ENCODE data around the gene AK2. TPM values are rescaled to one million over a fixed set of nuclear protein-coding genes. Genes with fewer than 3 reads are reported as not detected.

AK2 gene
- total and polyA plus RNA-seq, 2 donors (not counting 3 experiments of a cell fraction or from before 2014, with no cell fraction given) = 107 to 134 TPM

DNA sequence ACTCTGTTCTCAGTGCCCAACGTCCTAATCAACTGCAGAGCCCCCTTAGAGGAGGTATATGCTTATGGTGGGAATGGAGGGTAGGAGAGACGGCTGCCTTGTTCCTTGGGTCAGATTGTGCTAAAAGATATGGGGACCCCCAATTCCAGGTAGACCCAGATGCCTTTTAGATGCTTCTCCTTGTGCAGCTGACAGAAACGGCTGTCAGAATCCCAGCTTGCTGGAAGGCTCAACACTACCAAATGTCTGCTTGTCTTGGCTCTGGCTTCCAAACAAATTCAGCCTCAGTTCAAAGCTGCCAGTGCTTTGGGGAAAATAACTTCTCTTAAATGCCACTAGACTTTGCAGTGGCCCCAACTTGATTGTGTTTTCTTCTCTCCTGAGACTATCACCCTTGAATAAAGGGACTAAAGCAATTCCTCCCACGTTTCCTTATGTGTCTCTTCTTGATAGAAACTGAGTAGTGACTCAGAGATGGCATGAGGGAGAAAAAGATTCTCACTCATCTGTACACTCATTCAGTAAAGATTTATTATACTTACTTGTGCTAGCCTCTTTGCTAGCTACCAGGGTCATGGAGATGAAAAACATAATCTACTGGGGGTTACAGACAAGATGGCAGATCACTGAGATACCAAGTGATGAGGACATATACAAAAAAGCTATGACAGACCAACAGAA is 68.7 kb downstream of the AK2 start:
- H2AFZ ChIP-seq (ENCODE audit: low read depth, low read length) = peak overlapping the region; percentile 13
- peaks cover 10% of the 10 kb centered on the region for H3K79me2 ChIP-seq (ENCODE audit: control insufficient read depth, insufficient read depth, low read length)
- no peaks in the 10 kb centered on the region for H3K9me3 ChIP-seq (replicated peaks; ENCODE audit: control insufficient read depth, insufficient read depth, low read length)
- H3K9me1 ChIP-seq (replicated peaks; ENCODE audit: control insufficient read depth, extremely low read depth, insufficient read depth, low read length) = no peaks in the 10 kb centered on the region
- no peak for DNase-seq (ENCODE audit: low read depth, low spot score)
- no peak overlapping the region for H3K4me3 ChIP-seq (replicated peaks in 1 of 3; ENCODE audit: insufficient read depth in 1 of 3, low read depth in 1 of 3, low read length in 3 of 3)
- no peak overlapping the region for H3K27ac ChIP-seq (ENCODE audit: insufficient read depth, low read depth, low read length)
- ChIA-PET CTCF (interaction anchor here (0.9 to 3.4 kb wide), 3 partner anchors 35 to 39 kb away, joined by 3 to 12 read pairs (median 6); no protein-coding TSS in a partner anchor), POLR2A (no interaction called here)
- no peak overlapping the region for H3K9ac ChIP-seq (replicated peaks; ENCODE audit: extremely low read depth, insufficient read depth, low read length)
- TF ChIP-seq JUN (IDR thresholded peaks at IDR 0.05; ENCODE audit: borderline replicate concordance, insufficient read depth, insufficient read length, low read depth) = no peak
- H3K4me1 ChIP-seq (ENCODE audit: control insufficient read depth, extremely low read depth, insufficient read depth, low read length) = peaks cover under 1% of the 10 kb centered on the region
- no peak overlapping the region for H3K4me2 ChIP-seq (ENCODE audit: insufficient read depth, low read length)
- no peaks in the 10 kb centered on the region for H3K36me3 ChIP-seq (ENCODE audit: control insufficient read depth in 2 of 2, extremely low read depth in 1 of 2, insufficient read depth in 2 of 2, low read length in 2 of 2)
- intact Hi-C loops (cut with micrococcal nuclease) (no loop called here), dilution Hi-C loops (cut with MboI; ENCODE audit: extremely low pct_ligation_motif_present, low sequenced_read_pairs) (no loop called here)
- no peak for FAIRE-seq
- no peaks in the 10 kb centered on the region for H3K27me3 ChIP-seq (ENCODE audit: control insufficient read depth in 2 of 2, insufficient read depth in 2 of 2, low read length in 2 of 2)
- BruUV-seq (replicated peaks) = no TSS peak
- H4K20me1 ChIP-seq (replicated peaks; ENCODE audit: control insufficient read depth, extremely low read depth, insufficient read depth, low read length) = no peaks in the 10 kb centered on the region

- H3K9ac ChIP-seq (replicated peaks; ENCODE audit: extremely low read depth, insufficient read depth, low read length) = no peak overlapping the region
- no peaks in the 10 kb centered on the region for H3K9me1 ChIP-seq (replicated peaks; ENCODE audit: control insufficient read depth, extremely low read depth, insufficient read depth, low read length)
- peaks cover 21% of the 10 kb centered on the region for H3K79me2 ChIP-seq (ENCODE audit: control insufficient read depth, insufficient read depth, low read length)
- ChIA-PET CTCF (interaction anchor here (1.2 to 1.3 kb wide), 2 partner anchors 33 to 40 kb away, joined by 4 to 6 read pairs; no protein-coding TSS in a partner anchor), POLR2A (no interaction called here)
- H3K36me3 ChIP-seq (ENCODE audit: control insufficient read depth in 2 of 2, extremely low read depth in 1 of 2, insufficient read depth in 2 of 2, low read length in 2 of 2) = no peaks in the 10 kb centered on the region
- H2AFZ ChIP-seq (ENCODE audit: low read depth, low read length) = no peak overlapping the region
- peaks cover 12% of the 10 kb centered on the region for H3K4me1 ChIP-seq (ENCODE audit: control insufficient read depth, extremely low read depth, insufficient read depth, low read length)
- H4K20me1 ChIP-seq (replicated peaks; ENCODE audit: control insufficient read depth, extremely low read depth, insufficient read depth, low read length) = no peaks in the 10 kb centered on the region
- H3K4me2 ChIP-seq (ENCODE audit: insufficient read depth, low read length) = no peak overlapping the region
- FAIRE-seq (no peak), DNase-seq (ENCODE audit: low read depth, low spot score) (no peak)
- BruUV-seq (replicated peaks) = no TSS peak
- dilution Hi-C loops (cut with MboI; ENCODE audit: extremely low pct_ligation_motif_present, low sequenced_read_pairs) (no loop called here), intact Hi-C loops (cut with micrococcal nuclease) (no loop called here)
- H3K9me3 ChIP-seq (replicated peaks; ENCODE audit: control insufficient read depth, insufficient read depth, low read length) = no peaks in the 10 kb centered on the region
- no peaks in the 10 kb centered on the region for H3K27me3 ChIP-seq (ENCODE audit: control insufficient read depth in 2 of 2, insufficient read depth in 2 of 2, low read length in 2 of 2)
- H3K4me3 ChIP-seq (replicated peaks in 1 of 3; ENCODE audit: insufficient read depth in 1 of 3, low read depth in 1 of 3, low read length in 3 of 3) = no peak overlapping the region
- TF ChIP-seq MYC (IDR thresholded peaks at IDR 0.05; ENCODE audit: low read depth, low read length) (no peak), EZH2 (IDR thresholded peaks at IDR 0.05; ENCODE audit: borderline replicate concordance, low read depth, low read length, severe bottlenecking) (no peak), GATA2 (IDR thresholded peaks at IDR 0.05; ENCODE audit: insufficient read depth, insufficient read length, low read depth, low read length) (no peak)
- TF ChIP-seq, protein P1, sequence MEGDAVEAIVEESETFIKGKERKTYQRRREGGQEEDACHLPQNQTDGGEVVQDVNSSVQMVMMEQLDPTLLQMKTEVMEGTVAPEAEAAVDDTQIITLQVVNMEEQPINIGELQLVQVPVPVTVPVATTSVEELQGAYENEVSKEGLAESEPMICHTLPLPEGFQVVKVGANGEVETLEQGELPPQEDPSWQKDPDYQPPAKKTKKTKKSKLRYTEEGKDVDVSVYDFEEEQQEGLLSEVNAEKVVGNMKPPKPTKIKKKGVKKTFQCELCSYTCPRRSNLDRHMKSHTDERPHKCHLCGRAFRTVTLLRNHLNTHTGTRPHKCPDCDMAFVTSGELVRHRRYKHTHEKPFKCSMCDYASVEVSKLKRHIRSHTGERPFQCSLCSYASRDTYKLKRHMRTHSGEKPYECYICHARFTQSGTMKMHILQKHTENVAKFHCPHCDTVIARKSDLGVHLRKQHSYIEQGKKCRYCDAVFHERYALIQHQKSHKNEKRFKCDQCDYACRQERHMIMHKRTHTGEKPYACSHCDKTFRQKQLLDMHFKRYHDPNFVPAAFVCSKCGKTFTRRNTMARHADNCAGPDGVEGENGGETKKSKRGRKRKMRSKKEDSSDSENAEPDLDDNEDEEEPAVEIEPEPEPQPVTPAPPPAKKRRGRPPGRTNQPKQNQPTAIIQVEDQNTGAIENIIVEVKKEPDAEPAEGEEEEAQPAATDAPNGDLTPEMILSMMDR (IDR thresholded peaks at IDR 0.05; ENCODE audit: extremely low read depth in 1 of 2, insufficient read depth in 1 of 2, low read depth in 1 of 2, low read length in 2 of 2) = no peak
- H3K27ac ChIP-seq (ENCODE audit: insufficient read depth, low read depth, low read length) = no peak overlapping the region
Observed at GRCh38 chr1:32966900-32967299, 69.8 kb downstream of the AK2 start.
